ENCODE data around the gene HOXB3. TPM values are rescaled to one million over a fixed set of nuclear protein-coding genes. Genes with fewer than 3 reads are reported as not detected.

The HOXB3 gene
- total RNA-seq, 2 experiments from 2014 or later, result 2.0 TPM

GRCh38 chr17:48503747-48504146 is 86.3 kb downstream of the HOXB3 start:
- Mint-ChIP-seq H3K9me3 (no peaks in the 10 kb centered on the region), H3K4me1 (ENCODE audit: low read depth) (peaks cover 9% of the 10 kb centered on the region), H3K27ac (no peak overlapping the region), H3K36me3 (ENCODE audit: low read depth) (no peaks in the 10 kb centered on the region), H3K27me3 (ENCODE audit: low read depth) (peaks cover 14% of the 10 kb centered on the region), H3K4me3 (no peak overlapping the region)
- CTCF ChIA-PET, result interaction anchor here (1.7 to 3.1 kb wide), 3 partner anchors 10 to 114 kb away, joined by 3 to 13 read pairs (median 5); no protein-coding TSS in a partner anchor
- DNase-seq, result no peak
- intact Hi-C loops (cut with micrococcal nuclease), result no loop called here

DNA sequence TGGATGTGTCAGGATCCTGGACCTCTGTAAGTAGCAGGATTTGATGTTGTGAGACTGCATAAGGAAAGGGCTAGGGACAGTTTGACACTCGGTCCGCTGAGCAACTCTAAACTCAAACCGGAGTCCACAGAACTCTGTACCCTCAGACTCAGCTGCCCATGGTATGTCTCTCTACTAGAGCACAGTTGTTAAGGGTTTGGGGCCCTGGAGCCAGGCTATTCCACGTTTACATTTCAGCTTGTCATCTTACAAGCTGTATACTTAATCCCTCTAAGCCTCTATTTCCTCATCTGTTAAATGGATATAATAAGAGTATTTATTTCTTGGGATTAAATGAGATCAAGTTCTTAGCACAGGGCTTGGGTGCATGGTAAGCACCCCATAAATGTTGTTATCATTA is 87.1 kb downstream of the HOXB3 start:
- Mint-ChIP-seq H3K4me3 (no peak overlapping the region), H3K9me3 (no peaks in the 10 kb centered on the region), H3K36me3 (ENCODE audit: low read depth) (no peaks in the 10 kb centered on the region), H3K27ac (no peak overlapping the region), H3K4me1 (ENCODE audit: low read depth) (peaks cover 9% of the 10 kb centered on the region), H3K27me3 (ENCODE audit: low read depth) (peaks cover 17% of the 10 kb centered on the region)
- CTCF ChIA-PET, result interaction anchor here (0.6 to 3.1 kb wide), 3 partner anchors 11 to 115 kb away, joined by 3 to 13 read pairs (median 4); no protein-coding TSS in a partner anchor
- intact Hi-C loops (cut with micrococcal nuclease), result no loop called here
- no peak for DNase-seq

DNA sequence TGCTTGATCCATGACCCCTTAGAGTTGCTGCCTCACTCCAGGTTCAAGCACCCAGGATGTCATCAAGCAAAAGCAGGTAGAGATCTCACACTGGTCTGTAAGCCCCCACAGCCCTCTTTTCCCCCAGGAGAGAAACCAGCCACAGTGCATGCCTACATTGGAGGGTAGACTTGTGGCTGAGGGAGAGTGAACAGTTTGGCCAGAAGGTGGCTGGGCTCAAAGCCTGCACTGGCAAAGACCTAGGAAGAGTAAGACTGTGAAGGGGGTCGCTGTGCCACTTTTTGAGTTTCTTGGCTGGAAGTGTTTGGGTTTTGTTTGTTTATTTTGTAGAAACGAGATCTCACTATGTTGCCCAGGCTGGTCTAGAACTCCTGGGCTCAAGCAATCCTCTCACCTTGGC is 87.7 kb downstream of the HOXB3 start:
- Mint-ChIP-seq H3K27ac (no peak overlapping the region), H3K4me1 (ENCODE audit: low read depth) (peaks cover 9% of the 10 kb centered on the region), H3K4me3 (no peak overlapping the region), H3K36me3 (ENCODE audit: low read depth) (no peaks in the 10 kb centered on the region), H3K27me3 (ENCODE audit: low read depth) (peaks cover 17% of the 10 kb centered on the region), H3K9me3 (no peaks in the 10 kb centered on the region)
- CTCF ChIA-PET, result interaction anchor here (1.1 to 3.1 kb wide), 2 partner anchors 10 to 155 kb away, joined by 3 to 13 read pairs; no protein-coding TSS in a partner anchor
- DNase-seq, result no peak
- intact Hi-C loops (cut with micrococcal nuclease), result no loop called here

DNA sequence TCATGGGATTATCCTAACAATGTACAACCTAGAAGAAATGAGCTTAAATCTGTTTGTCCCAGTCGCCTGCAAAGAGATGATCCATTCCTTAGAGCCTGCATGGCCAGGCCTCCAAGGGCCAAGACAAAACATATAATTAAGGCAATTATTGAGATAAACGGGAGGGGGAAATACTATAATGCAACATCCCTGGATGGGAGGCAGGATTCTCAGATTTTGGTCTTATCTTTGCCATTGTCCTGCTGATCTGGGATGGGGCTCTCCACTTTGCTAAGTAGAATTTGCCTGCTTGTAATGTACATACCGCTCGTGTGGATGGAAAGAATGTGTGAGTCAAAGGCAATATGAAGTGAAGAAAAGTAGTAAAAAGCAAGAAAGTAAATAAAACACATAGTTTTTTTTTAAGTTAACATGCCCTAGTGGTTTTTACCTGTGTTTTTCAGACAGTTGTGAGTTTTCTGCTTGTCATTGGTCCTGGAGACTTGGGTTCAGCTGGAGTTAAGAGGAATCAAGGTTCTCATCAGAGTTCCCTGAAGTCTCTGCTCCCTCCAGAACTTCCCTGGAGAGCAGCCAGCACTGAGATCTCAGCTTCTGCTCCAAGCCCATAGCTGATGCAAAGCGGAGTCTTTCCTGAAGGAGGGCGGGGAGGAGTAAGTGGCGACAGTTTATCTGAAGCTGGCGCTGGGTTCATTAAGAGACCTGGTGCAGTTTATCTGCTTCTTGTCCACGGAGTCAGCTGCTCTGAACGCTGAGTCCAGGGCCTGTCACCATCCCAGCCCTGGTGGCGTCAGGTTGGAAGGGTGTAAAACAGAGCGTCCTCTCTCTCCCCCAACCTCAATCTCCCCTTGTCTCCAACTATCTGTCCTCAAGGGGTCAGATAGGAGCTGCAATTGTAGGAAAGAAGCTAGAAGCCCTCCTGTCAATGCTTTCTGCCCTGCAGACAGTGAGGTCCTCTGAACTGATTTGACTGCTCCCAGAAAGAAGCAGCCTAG is 89.3 kb downstream of the HOXB3 start:
- no peaks in the 10 kb centered on the region for H3K36me3 Mint-ChIP-seq (ENCODE audit: low read depth)
- no peak for DNase-seq
- peaks cover 17% of the 10 kb centered on the region for H3K27me3 Mint-ChIP-seq (ENCODE audit: low read depth)
- H3K4me1 Mint-ChIP-seq (ENCODE audit: low read depth), result peaks cover 2% of the 10 kb centered on the region
- intact Hi-C loops (cut with micrococcal nuclease), result no loop called here
- CTCF ChIA-PET, result interaction anchor here (1.1 to 1.2 kb wide), 2 partner anchors 149 to 153 kb away, joined by 3 to 6 read pairs; no protein-coding TSS in a partner anchor
- H3K9me3 Mint-ChIP-seq, result no peaks in the 10 kb centered on the region
- H3K4me3 Mint-ChIP-seq, result no peak overlapping the region
- no peak overlapping the region for H3K27ac Mint-ChIP-seq

- no peaks in the 10 kb centered on the region for H3K36me3 Mint-ChIP-seq (ENCODE audit: low read depth)
- no peak overlapping the region for H3K4me3 Mint-ChIP-seq
- no peaks in the 10 kb centered on the region for H3K4me1 Mint-ChIP-seq (ENCODE audit: low read depth)
- CTCF ChIA-PET, result interaction anchor here (1.2 kb wide), 1 partner anchor 148 kb away, joined by 6 read pairs; no protein-coding TSS in a partner anchor
- no peak overlapping the region for H3K27ac Mint-ChIP-seq
- intact Hi-C loops (cut with micrococcal nuclease), result no loop called here
- no peaks in the 10 kb centered on the region for H3K9me3 Mint-ChIP-seq
- DNase-seq, result no peak
- peaks cover 17% of the 10 kb centered on the region for H3K27me3 Mint-ChIP-seq (ENCODE audit: low read depth)
Observed at GRCh38 chr17:48499735-48500434, 90.2 kb downstream of the HOXB3 start.

DNA sequence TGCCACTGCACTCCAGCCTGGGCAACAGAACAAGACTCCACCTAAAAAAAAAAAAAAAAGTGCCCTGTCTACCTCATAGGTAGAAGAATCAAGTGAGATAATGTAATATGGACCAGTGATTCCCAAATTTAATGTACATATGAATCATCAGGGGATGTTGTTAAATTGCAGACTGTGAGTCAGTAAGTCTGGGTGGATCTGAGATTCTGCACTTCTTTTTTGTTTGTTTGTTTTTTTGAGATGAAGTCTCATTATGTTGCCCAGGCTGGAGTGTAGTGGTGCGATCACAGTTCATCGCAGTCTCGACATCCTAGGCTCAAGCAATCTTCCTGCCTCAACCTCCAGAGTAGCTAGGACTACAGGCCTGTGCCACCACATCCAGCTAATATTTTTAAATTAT is 90.8 kb downstream of the HOXB3 start:
- CTCF ChIA-PET, result interaction anchor here (1.2 to 2.1 kb wide), 2 partner anchors 94 to 147 kb away, joined by 6 to 9 read pairs; partner anchors contain the start of gene HOXB5
- H3K27ac Mint-ChIP-seq, result no peak overlapping the region
- H3K4me1 Mint-ChIP-seq (ENCODE audit: low read depth), result no peaks in the 10 kb centered on the region
- H3K36me3 Mint-ChIP-seq (ENCODE audit: low read depth), result no peaks in the 10 kb centered on the region
- DNase-seq, result no peak
- intact Hi-C loops (cut with micrococcal nuclease), result no loop called here
- peaks cover 18% of the 10 kb centered on the region for H3K27me3 Mint-ChIP-seq (ENCODE audit: low read depth)
- no peaks in the 10 kb centered on the region for H3K9me3 Mint-ChIP-seq
- H3K4me3 Mint-ChIP-seq, result no peak overlapping the region

Small RNA genes lying within 50 kb of the gene (microRNA-seq; reads per million reads assigned to microRNA genes)
- gene MIR196A1 (ENCODE audit: borderline microRNAs expressed, borderline replicate concordance), result not detected

Other genes with a start within 250 kb of the HOXB3 start
- 10 to 100 TPM; 60.3 to 60.5 TPM for gene SKAP1, start 160.0 kb downstream of the HOXB3 start, total RNA-seq
- not detected for gene HOXB1, start 59.2 kb downstream of the HOXB3 start, total RNA-seq
- 10 to 100 TPM; 15.6 to 18.2 TPM for gene HOXB2, start 45.1 kb downstream of the HOXB3 start, total RNA-seq
- gene HOXB4, start 11.9 kb downstream of the HOXB3 start, total RNA-seq, result 1 to 10 TPM; 2.3 to 2.5 TPM
- gene HOXB5, start 3.5 kb upstream of the HOXB3 start, total RNA-seq, result not detected
- not detected for gene HOXB6, start 14.7 kb upstream of the HOXB3 start, total RNA-seq
- under 1 TPM in 1 of 2 experiments, not detected in 1; 0.29 TPM for gene HOXB7, start 20.8 kb upstream of the HOXB3 start, total RNA-seq
- not detected for gene HOXB8, start 25.1 kb upstream of the HOXB3 start, total RNA-seq
- gene HOXB9, start 36.1 kb upstream of the HOXB3 start, total RNA-seq, result 1 to 10 TPM; 6.7 to 6.9 TPM
- not detected for gene PRAC1, start 132.3 kb upstream of the HOXB3 start, total RNA-seq
- not detected for gene PRAC2, start 132.9 kb upstream of the HOXB3 start, total RNA-seq
- gene HOXB13, start 138.5 kb upstream of the HOXB3 start, total RNA-seq, result not detected
- not detected for gene TTLL6, start 227.0 kb upstream of the HOXB3 start, total RNA-seq
- gene CALCOCO2, start 240.8 kb upstream of the HOXB3 start, total RNA-seq, result 10 to 100 TPM; 78.2 to 80.3 TPM